Ecto neural progenitor cell (in vitro differentiated cells): ENCODE results near the gene CANT1.

ENCODE experiments used
- DNase-seq: peaks from one replicate; pipeline ENCODE4 v3.0.0-alpha.2; 2018; ENCODE audit warnings: low spot score

The CANT1 gene

GRCh38 chr17:78995022-78995760, 14.4 kb downstream of the CANT1 start:
- no peak for DNase-seq

- DNase-seq: no peak
Observed at GRCh38 chr17:78993981-78994671, 15.4 kb downstream of the CANT1 start.

GRCh38 chr17:78993241-78993956, 16.2 kb downstream of the CANT1 start:
- no peak for DNase-seq

GRCh38 chr17:78992542-78993212, 16.9 kb downstream of the CANT1 start:
- no peak for DNase-seq

- DNase-seq: no peak
Observed at GRCh38 chr17:78991906-78992532, 17.5 kb downstream of the CANT1 start.

GRCh38 chr17:78991017-78991738, 18.4 kb downstream of the CANT1 start:
- DNase-seq: no peak

- no peak for DNase-seq
Observed at GRCh38 chr17:78990349-78991016, 19.1 kb downstream of the CANT1 start.

- DNase-seq: no peak
Observed at GRCh38 chr17:78988152-78988551, 21.4 kb downstream of the CANT1 start.

GRCh38 chr17:78986649-78987328, 22.8 kb downstream of the CANT1 start:
- no peak for DNase-seq

GRCh38 chr17:78986048-78986648, 23.4 kb downstream of the CANT1 start:
- no peak for DNase-seq

GRCh38 chr17:78985395-78985794, 24.2 kb downstream of the CANT1 start:
- DNase-seq: no peak

GRCh38 chr17:78981010-78981888, 28.3 kb downstream of the CANT1 start:
- no peak for DNase-seq

GRCh38 chr17:78980624-78980972, 29.0 kb downstream of the CANT1 start:
- no peak for DNase-seq

GRCh38 chr17:78979780-78980623, 29.6 kb downstream of the CANT1 start, which contains the start of gene LGALS3BP:
Gene LGALS3BP, minus strand, starts transcription at chr17:78979923. Its CDS starts 2,732 bp downstream, at chr17:78977191.
- peak; percentile 74 for DNase-seq

GRCh38 chr17:78977997-78978973, 31.3 kb downstream of the CANT1 start:
- no peak for DNase-seq

- DNase-seq: no peak
Observed at GRCh38 chr17:78977681-78977943, 32.0 kb downstream of the CANT1 start.
